HG02970 (cell line): ENCODE measurements around the gene TMTC4.
"Not testable (repeated sequence)": the region's sequence is repeated elsewhere in the genome, so short reads cannot be mapped to it uniquely, and the experiment has no call there.

ENCODE experiments used
- ATAC-seq: cut with Tn5 transposase; IDR thresholded peaks from one replicate; pipeline ENCODE4 v1.9.1; 2021; ENCODE audit warnings: mild to moderate bottlenecking, moderate library complexity, moderate number of reproducible peaks; ENCODE audit not compliant: unreplicated experiment, low FRiP score

TMTC4 gene

GRCh38 chr13:100674572-100674871 lies at the start of gene TMTC4:
Gene TMTC4, minus strand, starts transcription at chr13:100674795. Its CDS starts 4,433 bp downstream, at chr13:100670362.
- peak; percentile 44 for ATAC-seq

- no peak for ATAC-seq
These were observed 47.9 kb upstream of the TMTC4 start for GRCh38 chr13:100722517-100722916.

GRCh38 chr13:100721885-100722512 lies 47.4 kb upstream of the TMTC4 start:
- peak; percentile 63 for ATAC-seq

- ATAC-seq, result no peak
These were observed 41.0 kb upstream of the TMTC4 start for GRCh38 chr13:100715604-100716003.

- ATAC-seq, result no peak
These were observed 39.9 kb upstream of the TMTC4 start for GRCh38 chr13:100714478-100714877.

GRCh38 chr13:100710176-100710575 lies 35.6 kb upstream of the TMTC4 start:
- no peak for ATAC-seq

GRCh38 chr13:100707818-100708740 lies 33.5 kb upstream of the TMTC4 start:
- ATAC-seq, result no peak

GRCh38 chr13:100698331-100698730 lies 23.7 kb upstream of the TMTC4 start:
- ATAC-seq, result not testable (repeated sequence)

- no peak for ATAC-seq
These were observed 20.8 kb upstream of the TMTC4 start for GRCh38 chr13:100695509-100695773.

- no peak for ATAC-seq
These were observed 20.3 kb upstream of the TMTC4 start for GRCh38 chr13:100694722-100695508.

- no peak for ATAC-seq
These were observed 14.6 kb upstream of the TMTC4 start for GRCh38 chr13:100689191-100689590.

GRCh38 chr13:100680131-100680530 lies 5.5 kb upstream of the TMTC4 start:
- no peak for ATAC-seq

GRCh38 chr13:100677128-100677527 lies 2.5 kb upstream of the TMTC4 start:
- ATAC-seq, result not testable (repeated sequence)

GRCh38 chr13:100675661-100676129 lies 1.1 kb upstream of the TMTC4 start:
- ATAC-seq, result no peak

GRCh38 chr13:100674872-100675660 lies 471 bp upstream of the TMTC4 start:
- ATAC-seq, result peak; percentile 97

GRCh38 chr13:100673713-100674571 lies 653 bp downstream of the TMTC4 start:
- ATAC-seq, result peak; percentile 27

- no peak for ATAC-seq
These were observed 1.3 kb downstream of the TMTC4 start for GRCh38 chr13:100673376-100673712.

GRCh38 chr13:100671389-100672182 lies 3.0 kb downstream of the TMTC4 start:
- no peak for ATAC-seq

GRCh38 chr13:100668408-100668807 lies 6.2 kb downstream of the TMTC4 start:
- ATAC-seq, result no peak
